ENCODE measurements around the gene EYS. TPM values are rescaled to one million over a fixed set of nuclear protein-coding genes. Genes with fewer than 3 reads are reported as not detected.

The EYS gene
- total and polyA plus RNA-seq, 9 of the 15 experiments (the other 6 are each of a cell fraction or from before 2014, with no cell fraction given): 0.03 to 0.36 (median 0.10) TPM; not detected in 2

- no peaks in the 10 kb centered on the region for H3K9me3 ChIP-seq (replicated peaks; ENCODE audit: control insufficient read depth, insufficient read depth, low read depth, low read length)
- CTCF ChIA-PET (ENCODE audit: low intra/inter-chr PET ratio): no interaction called here
- no peak overlapping the region for H3K4me3 ChIP-seq
- no peak overlapping the region for H3K9ac ChIP-seq (ENCODE audit: insufficient read depth in 1 of 2, low read depth in 2 of 2, low read length in 2 of 2)
- no peaks in the 10 kb centered on the region for H3K27me3 ChIP-seq (ENCODE audit: control insufficient read depth in 2 of 2, insufficient read depth in 2 of 2, low read length in 2 of 2)
- H4K20me1 ChIP-seq (replicated peaks; ENCODE audit: control insufficient read depth, insufficient read depth, low read length): no peaks in the 10 kb centered on the region
- H3K4me1 ChIP-seq (replicated peaks in 1 of 2; ENCODE audit: control insufficient read depth in 2 of 2, insufficient read depth in 2 of 2, low read length in 2 of 2): no peaks in the 10 kb centered on the region
- TF ChIP-seq ZFP36 (IDR thresholded peaks at IDR 0.05; ENCODE audit: low read depth, low read length, partially characterized antibody) (no peak), POLR2G (IDR thresholded peaks at IDR 0.05; ENCODE audit: low read depth, low read length) (no peak)
- intact Hi-C loops (cut with micrococcal nuclease) (no loop called here), in situ Hi-C loops (cut with MboI) (no loop called here)
- H3K9me1 ChIP-seq (ENCODE audit: control insufficient read depth, insufficient read depth, low read length): no peaks in the 10 kb centered on the region
- no peaks in the 10 kb centered on the region for H3K79me2 ChIP-seq (ENCODE audit: control insufficient read depth, insufficient read depth, low read length)
- 0% methylated on average over 2 of the region's 2 CpGs for WGBS (ENCODE audit: insufficient coverage, low coverage, missing lambda C conversion rate)
- FAIRE-seq (no peak), DNase-seq (ENCODE audit: extremely low read depth in 1 of 4, low spot score in 3 of 4) (no peak), ATAC-seq (no peak)
- H3K27ac ChIP-seq (ENCODE audit: extremely low read depth, low read depth, low read length): no peak overlapping the region
- H2AFZ ChIP-seq (ENCODE audit: low read depth, low read length): no peak overlapping the region
- no peaks in the 10 kb centered on the region for H3K36me3 ChIP-seq (ENCODE audit: control insufficient read depth, insufficient read depth, low read length)
- no TSS peak for BruUV-seq (replicated peaks)
- H3K4me2 ChIP-seq (ENCODE audit: insufficient read depth, low read length): no peak overlapping the region
- POLR2A ChIA-PET: interaction anchor here (0.6 kb wide), 1 partner anchor 574 kb away, joined by 3 read pairs; no protein-coding TSS in a partner anchor
Observed at GRCh38 chr6:65135567-65135966, 571.5 kb downstream of the EYS start.

- FAIRE-seq (no peak), DNase-seq (ENCODE audit: extremely low read depth in 1 of 4, low spot score in 3 of 4) (no peak), ATAC-seq (no peak)
- Histone ChIP-seq H2AFZ (ENCODE audit: low read depth, low read length) (no peak overlapping the region), H3K9ac (ENCODE audit: insufficient read depth in 1 of 2, low read depth in 2 of 2, low read length in 2 of 2) (no peak overlapping the region), H3K9me1 (ENCODE audit: control insufficient read depth, insufficient read depth, low read length) (no peaks in the 10 kb centered on the region), H3K27me3 (ENCODE audit: control insufficient read depth in 2 of 2, insufficient read depth in 2 of 2, low read length in 2 of 2) (no peaks in the 10 kb centered on the region), H3K36me3 (ENCODE audit: control insufficient read depth, insufficient read depth, low read length) (no peaks in the 10 kb centered on the region), H3K27ac (ENCODE audit: extremely low read depth, low read depth, low read length) (no peak overlapping the region), H3K4me3 (no peak overlapping the region), H3K4me1 (replicated peaks in 1 of 2; ENCODE audit: control insufficient read depth in 2 of 2, insufficient read depth in 2 of 2, low read length in 2 of 2) (no peaks in the 10 kb centered on the region), H3K9me3 (replicated peaks; ENCODE audit: control insufficient read depth, insufficient read depth, low read depth, low read length) (no peaks in the 10 kb centered on the region), H4K20me1 (replicated peaks; ENCODE audit: control insufficient read depth, insufficient read depth, low read length) (no peaks in the 10 kb centered on the region), H3K79me2 (ENCODE audit: control insufficient read depth, insufficient read depth, low read length) (no peaks in the 10 kb centered on the region), H3K4me2 (ENCODE audit: insufficient read depth, low read length) (no peak overlapping the region)
- intact Hi-C loops (cut with micrococcal nuclease): no loop called here
- no TSS peak for BruUV-seq (replicated peaks)
- CTCF ChIA-PET (ENCODE audit: low intra/inter-chr PET ratio): no interaction called here
- TF ChIP-seq MITF (IDR thresholded peaks at IDR 0.05): no peak
- no peak for TF ChIP-seq ZKSCAN8 (CRISPR knock-in tag; IDR thresholded peaks at IDR 0.05)
- in situ Hi-C loops (cut with MboI): no loop called here
- POLR2A ChIA-PET: no interaction called here
- WGBS (ENCODE audit: insufficient coverage, low coverage, missing lambda C conversion rate): 8% methylated on average over 2 of the region's 2 CpGs
Observed at GRCh38 chr6:65126667-65127066, 580.4 kb downstream of the EYS start.
